Measurements from ENCODE around the gene LCN12.

- TF ChIP-seq CTCF (conservative IDR thresholded peaks at IDR 0.05 in 1 of 2, IDR thresholded peaks at IDR 0.05 in 1 of 2; ENCODE audit: low read depth in 1 of 2, low read length in 2 of 2) = no peak
- TF ChIP-seq EZH2 (IDR thresholded peaks at IDR 0.05; ENCODE audit: low read length, missing control alignments) = no peak
Observed at GRCh38 chr9:136915632-136916329, 36.3 kb upstream of the LCN12 start.
